NCI-H69 (cell line): Measurements from ENCODE around the gene PNCK.

Source experiments
- DNase-seq: peaks from one replicate; lab custom pipeline; 2025; lab: John Stamatoyannopoulos, UW

The PNCK gene

GRCh38 chrX:153626863-153627674 lies 46.5 kb downstream of the PNCK start:
- DNase-seq = no peak

DNA sequence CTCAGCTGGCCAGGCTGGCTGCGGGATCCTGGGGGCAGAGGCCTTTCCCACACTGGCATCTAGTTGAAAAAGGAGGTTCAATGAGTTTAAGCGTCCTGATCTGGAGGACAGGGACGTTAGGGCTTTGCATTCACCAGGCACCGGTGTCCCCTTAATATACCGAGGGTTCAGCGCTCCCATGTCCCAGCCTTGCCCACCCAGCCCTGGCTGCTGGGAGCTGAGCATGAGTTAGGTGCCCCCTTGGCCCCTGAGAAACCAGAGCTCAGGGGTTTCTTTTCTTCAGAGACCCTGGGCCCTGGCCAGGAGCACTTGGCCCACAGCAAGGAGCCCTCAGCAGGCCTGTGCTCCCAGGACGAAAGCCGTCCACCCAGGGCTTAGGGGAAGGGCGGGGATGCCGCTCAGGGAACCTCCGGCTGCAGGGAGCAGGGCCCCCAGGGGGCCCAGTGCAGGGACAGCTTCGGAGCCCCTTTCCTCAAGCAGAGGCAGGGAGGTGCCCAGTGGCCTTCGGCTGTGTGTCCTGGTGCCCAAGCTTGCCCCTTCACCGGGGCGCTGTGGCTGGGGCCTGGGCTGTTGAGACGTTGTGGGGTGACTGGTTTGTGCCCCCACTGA lies 47.5 kb downstream of the PNCK start:
- DNase-seq = no peak

DNA sequence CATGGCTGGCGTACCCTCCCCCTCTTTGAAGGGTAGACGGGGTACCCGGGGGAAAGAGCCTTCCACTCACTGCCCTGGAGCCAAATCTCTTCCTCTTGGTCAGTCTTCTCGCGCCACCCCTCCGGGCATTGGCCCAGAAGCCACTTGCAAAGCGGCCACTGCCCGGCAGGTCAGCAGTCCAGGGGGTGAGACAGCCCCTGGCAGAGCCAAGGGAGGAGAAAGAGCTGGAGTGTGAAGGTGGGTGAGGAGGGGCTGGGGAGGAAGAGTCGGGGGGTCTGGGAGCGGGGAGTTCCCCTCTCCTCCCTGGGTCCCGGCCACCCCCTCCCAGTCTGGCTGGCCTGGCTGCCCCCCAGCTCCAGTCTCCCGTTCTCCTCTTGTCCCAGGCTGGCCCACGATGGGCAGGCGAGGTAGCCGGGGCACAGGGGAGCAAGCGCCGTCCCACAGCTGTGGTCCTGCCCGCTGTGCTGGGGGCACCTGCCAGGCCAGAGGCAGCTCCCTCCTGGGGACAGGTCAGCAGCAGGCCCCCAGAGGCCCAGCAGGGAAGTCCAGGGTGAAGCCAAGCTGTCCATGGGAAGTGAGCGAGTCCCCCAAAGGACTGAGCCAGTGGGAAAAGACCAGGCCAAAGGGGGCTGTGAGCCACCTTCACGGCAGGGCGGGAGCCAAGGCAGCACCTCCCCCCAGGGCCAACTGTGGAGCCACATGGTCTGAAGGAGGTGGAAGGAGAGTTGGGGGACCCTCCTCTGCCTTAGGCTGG lies 48.2 kb downstream of the PNCK start:
- no peak for DNase-seq

DNA sequence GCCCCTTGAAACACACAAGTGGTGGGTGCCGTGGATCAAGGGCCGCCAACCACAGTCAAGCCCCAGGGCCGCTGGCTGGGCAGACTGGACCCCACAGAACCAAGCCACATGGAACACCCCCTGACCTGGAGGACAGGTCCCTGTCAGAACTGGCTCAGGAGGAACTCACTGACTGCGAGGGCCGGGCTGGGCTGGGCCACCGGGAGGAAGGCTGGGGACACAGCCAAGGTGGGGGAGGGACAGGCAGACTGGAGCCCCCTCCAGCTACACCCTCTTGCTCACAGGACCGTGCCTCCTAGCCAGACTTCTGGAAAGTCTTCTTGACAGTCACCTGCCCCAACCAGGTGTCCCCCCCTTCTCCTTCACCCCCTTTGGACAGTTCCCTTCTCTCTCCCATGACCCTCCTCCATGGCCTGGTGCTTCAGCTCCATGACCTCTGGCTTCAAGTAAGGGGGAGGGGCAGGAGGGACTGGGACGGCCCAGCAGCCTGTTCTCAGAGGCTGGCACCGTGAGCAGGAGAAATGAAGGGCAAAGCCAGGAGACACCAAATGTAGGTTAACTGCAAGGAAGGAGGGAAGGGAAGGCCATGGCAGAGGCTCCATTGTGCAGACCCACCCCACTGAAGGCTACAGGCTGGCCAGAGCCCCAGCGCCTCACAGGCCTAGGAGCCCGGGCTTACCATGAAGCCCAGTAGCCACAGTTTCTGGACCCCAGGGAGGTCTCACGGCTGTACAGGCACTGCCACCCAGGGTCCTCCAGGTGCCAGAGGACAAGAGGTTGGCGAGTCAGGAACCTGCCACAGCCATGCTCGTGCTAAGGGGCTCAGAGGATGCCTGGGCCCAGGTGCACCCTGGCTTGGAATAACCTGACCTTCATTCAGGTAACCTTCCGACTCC lies 49.2 kb downstream of the PNCK start:
- no peak for DNase-seq

- DNase-seq = no peak
These were observed 50.1 kb downstream of the PNCK start for GRCh38 chrX:153623310-153624029.

DNA sequence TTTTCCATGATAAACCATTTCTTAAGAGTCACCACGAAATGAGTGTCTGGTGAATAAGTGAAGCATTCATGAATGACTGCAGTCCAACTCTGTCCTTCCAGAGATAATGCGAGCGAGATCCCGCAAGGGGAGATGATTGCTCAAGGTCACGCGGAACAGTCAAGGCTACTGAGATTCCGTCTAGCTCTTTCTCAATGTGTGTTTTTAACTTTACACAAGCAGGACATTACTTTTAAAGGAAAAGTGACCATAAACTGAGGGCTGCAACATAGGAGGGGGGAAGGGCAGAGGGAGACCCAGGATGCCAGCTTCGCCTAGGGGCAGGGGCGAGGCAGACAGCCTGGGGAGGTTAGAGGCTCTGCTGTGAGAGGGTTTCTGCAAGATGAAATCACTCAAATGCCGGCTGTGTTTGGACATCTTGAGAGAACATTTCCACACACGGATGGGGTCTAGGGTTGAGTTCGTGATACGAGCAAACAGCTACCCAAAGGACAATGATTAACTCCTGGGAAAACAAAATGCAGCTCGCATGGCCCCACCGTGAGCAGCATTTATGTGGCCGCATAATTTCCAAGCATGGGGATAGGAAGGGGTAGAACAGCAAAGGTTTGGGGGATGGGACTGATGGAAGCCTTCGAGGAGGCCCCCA lies 50.8 kb downstream of the PNCK start:
- no peak for DNase-seq

GRCh38 chrX:153621949-153622598 lies 51.5 kb downstream of the PNCK start:
- no peak for DNase-seq

GRCh38 chrX:153620576-153620975 lies 53.0 kb downstream of the PNCK start:
- no peak for DNase-seq
